Loucy (cell line): ENCODE results near the gene WHRN.

Source experiments
- H2AFZ ChIP-seq: fragments of 200-600 bp; sonication (generic); 2 replicates; pipeline ENCODE4 v1.6.0; 2016; ENCODE audit warnings: antibody characterized with exemption, mild to moderate bottlenecking, low read length, moderate library complexity
- H3F3A ChIP-seq: fragments of 200-600 bp; 2 replicates; pipeline ENCODE4 v1.6.0; 2016; ENCODE audit warnings: antibody characterized with exemption, low read depth, mild to moderate bottlenecking
- H3K27me3 ChIP-seq: fragments of 200-600 bp; sonication (generic); 2 replicates; pipeline ENCODE4 v1.6.1; 2014; ENCODE audit warnings: low read length, mild to moderate bottlenecking; ENCODE audit not compliant: insufficient read depth, poor library complexity, severe bottlenecking
- H3K36me3 ChIP-seq: fragments of 200-600 bp; sonication (generic); 2 replicates; pipeline ENCODE4 v1.6.1; 2016; ENCODE audit warnings: low read length; ENCODE audit not compliant: insufficient read depth
- H3K4me1 ChIP-seq: fragments of 200-600 bp; sonication (generic); 2 replicates; pipeline ENCODE4 v1.5.1; 2014; ENCODE audit warnings: low read length, mild to moderate bottlenecking; ENCODE audit not compliant: insufficient read depth, poor library complexity, severe bottlenecking
- H3K4me2 ChIP-seq: fragments of 200-600 bp; sonication (generic); 2 replicates; pipeline ENCODE4 v1.6.0; 2014; ENCODE audit warnings: antibody characterized with exemption, low read length, low read depth, mild to moderate bottlenecking; ENCODE audit not compliant: poor library complexity, severe bottlenecking
- H3K4me3 ChIP-seq: fragments of 200-600 bp; sonication (generic); 2 replicates; pipeline ENCODE4 v1.5.1; 2014; ENCODE audit warnings: low read length, mild to moderate bottlenecking, mixed read lengths; ENCODE audit not compliant: poor library complexity, severe bottlenecking
- H3K79me2 ChIP-seq: fragments of 200-600 bp; sonication (generic); 2 replicates; pipeline ENCODE4 v1.6.1; 2014; ENCODE audit warnings: low read length; ENCODE audit not compliant: insufficient read depth
- H3K9ac ChIP-seq: fragments of 200-600 bp; sonication (generic); 2 replicates; pipeline ENCODE4 v1.6.0; 2014; ENCODE audit warnings: mild to moderate bottlenecking, low read depth, low read length, moderate library complexity; ENCODE audit not compliant: poor library complexity, severe bottlenecking
- H3K9me2 ChIP-seq: fragments of 200-600 bp; sonication (generic); replicated peaks from 2 replicates; pipeline ENCODE4 v1.6.1; 2016; ENCODE audit warnings: low read depth, low read length, mixed read lengths
- H3K9me3 ChIP-seq: fragments of 200-600 bp; sonication (generic); 2 replicates; pipeline ENCODE4 v1.6.1; 2014; ENCODE audit warnings: mild to moderate bottlenecking, antibody characterized with exemption, low read length, low read depth; ENCODE audit not compliant: insufficient read depth
- H4K20me1 ChIP-seq: fragments of 200-600 bp; sonication (generic); 2 replicates; pipeline ENCODE4 v1.6.0; 2014; ENCODE audit warnings: antibody characterized with exemption, low read length, mild to moderate bottlenecking; ENCODE audit not compliant: insufficient read depth, poor library complexity, severe bottlenecking
- EZH2phosphoT487 ChIP-seq: fragments of 200-600 bp; IDR thresholded peaks from 2 replicates; pipeline ENCODE4 v1.6.1; 2018; ENCODE audit warnings: antibody characterized with exemption, mild to moderate bottlenecking, moderate library complexity, borderline replicate concordance
- TF ChIP-seq, protein P1 (sequence below): fragments of 200-600 bp; sonication (generic); conservative IDR thresholded peaks from 2 replicates; pipeline ENCODE4 v1.5.1; 2014; ENCODE audit warnings: mild to moderate bottlenecking, antibody characterized with exemption, low read length

Gene WHRN

GRCh38 chr9:114503009-114503408, 2.3 kb downstream of the WHRN start:
- peaks cover 6% of the 10 kb centered on the region for H3K4me1 ChIP-seq
- no peaks in the 10 kb centered on the region for H3K36me3 ChIP-seq
- H4K20me1 ChIP-seq = no peaks in the 10 kb centered on the region
- H3K4me2 ChIP-seq = no peak overlapping the region
- no peak overlapping the region for H3K4me3 ChIP-seq
- H3F3A ChIP-seq = no peaks in the 10 kb centered on the region
- H3K9ac ChIP-seq = no peak overlapping the region
- no peaks in the 10 kb centered on the region for H3K79me2 ChIP-seq
- TF ChIP-seq, protein P1, sequence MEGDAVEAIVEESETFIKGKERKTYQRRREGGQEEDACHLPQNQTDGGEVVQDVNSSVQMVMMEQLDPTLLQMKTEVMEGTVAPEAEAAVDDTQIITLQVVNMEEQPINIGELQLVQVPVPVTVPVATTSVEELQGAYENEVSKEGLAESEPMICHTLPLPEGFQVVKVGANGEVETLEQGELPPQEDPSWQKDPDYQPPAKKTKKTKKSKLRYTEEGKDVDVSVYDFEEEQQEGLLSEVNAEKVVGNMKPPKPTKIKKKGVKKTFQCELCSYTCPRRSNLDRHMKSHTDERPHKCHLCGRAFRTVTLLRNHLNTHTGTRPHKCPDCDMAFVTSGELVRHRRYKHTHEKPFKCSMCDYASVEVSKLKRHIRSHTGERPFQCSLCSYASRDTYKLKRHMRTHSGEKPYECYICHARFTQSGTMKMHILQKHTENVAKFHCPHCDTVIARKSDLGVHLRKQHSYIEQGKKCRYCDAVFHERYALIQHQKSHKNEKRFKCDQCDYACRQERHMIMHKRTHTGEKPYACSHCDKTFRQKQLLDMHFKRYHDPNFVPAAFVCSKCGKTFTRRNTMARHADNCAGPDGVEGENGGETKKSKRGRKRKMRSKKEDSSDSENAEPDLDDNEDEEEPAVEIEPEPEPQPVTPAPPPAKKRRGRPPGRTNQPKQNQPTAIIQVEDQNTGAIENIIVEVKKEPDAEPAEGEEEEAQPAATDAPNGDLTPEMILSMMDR = no peak
- no peak for TF ChIP-seq EZH2phosphoT487
- no peak overlapping the region for H2AFZ ChIP-seq
- no peaks in the 10 kb centered on the region for H3K9me3 ChIP-seq
- H3K9me2 ChIP-seq = no peaks in the 10 kb centered on the region
- no peaks in the 10 kb centered on the region for H3K27me3 ChIP-seq

DNA sequence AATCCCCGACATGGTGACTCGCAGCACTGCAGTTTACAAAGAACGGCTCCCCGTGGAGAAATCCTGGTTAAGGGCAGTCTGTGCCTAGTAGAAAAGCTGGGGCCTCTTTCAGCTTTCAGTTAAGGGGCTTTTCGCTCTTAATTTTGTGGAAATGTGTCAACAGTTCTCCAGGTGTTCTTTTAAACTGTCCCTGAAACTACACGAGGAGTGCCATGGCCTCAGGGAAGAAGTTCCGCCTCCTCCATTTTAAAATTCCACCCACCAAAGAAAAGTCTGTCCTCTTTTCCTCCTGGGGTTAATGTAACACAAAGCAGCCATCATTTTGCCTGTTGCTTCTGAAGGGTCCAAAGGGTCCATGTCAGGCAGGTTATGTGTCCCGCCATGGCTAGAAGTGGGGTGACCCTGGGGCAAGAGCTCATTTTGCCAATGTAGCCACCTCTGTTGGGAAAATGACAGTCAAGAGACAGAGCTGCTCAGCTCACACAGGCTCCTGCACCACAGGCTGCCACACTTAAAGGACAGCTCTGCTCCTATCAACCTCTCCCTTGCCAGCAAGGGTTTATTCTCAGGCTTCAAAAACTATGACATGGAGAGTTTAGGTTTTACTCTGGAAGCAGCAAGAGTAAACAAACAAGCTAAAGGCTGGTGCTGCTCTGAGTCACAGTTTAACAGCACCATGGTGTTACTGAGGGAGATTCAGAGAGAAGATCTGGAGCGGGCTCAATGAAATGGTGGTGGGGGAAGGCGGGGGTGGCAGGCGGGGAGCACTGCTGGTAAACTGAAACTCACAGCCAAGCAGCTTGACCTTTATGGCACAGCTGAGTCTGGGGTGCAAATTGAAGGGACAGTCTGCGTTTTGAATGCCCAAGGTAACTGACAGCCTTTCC, 3.2 kb downstream of the WHRN start:
- Histone ChIP-seq H3K4me3 (no peak overlapping the region), H4K20me1 (no peaks in the 10 kb centered on the region), H2AFZ (no peak overlapping the region), H3K36me3 (no peaks in the 10 kb centered on the region), H3K27me3 (no peaks in the 10 kb centered on the region), H3K4me1 (peaks cover 6% of the 10 kb centered on the region), H3K9me3 (no peaks in the 10 kb centered on the region), H3K4me2 (no peak overlapping the region), H3K79me2 (no peaks in the 10 kb centered on the region), H3F3A (no peaks in the 10 kb centered on the region), H3K9me2 (no peaks in the 10 kb centered on the region), H3K9ac (no peak overlapping the region)
- no peak for TF ChIP-seq EZH2phosphoT487
- TF ChIP-seq, protein P1 = no peak

- Histone ChIP-seq H3K36me3 (no peaks in the 10 kb centered on the region), H3K27me3 (no peaks in the 10 kb centered on the region), H4K20me1 (no peaks in the 10 kb centered on the region), H3K4me2 (no peak overlapping the region), H3K79me2 (no peaks in the 10 kb centered on the region), H3K9ac (no peak overlapping the region), H3K4me3 (no peak overlapping the region), H3K4me1 (peaks cover 4% of the 10 kb centered on the region), H3K9me2 (no peaks in the 10 kb centered on the region), H3K9me3 (no peaks in the 10 kb centered on the region), H3F3A (no peaks in the 10 kb centered on the region), H2AFZ (no peak overlapping the region)
- TF ChIP-seq EZH2phosphoT487 = no peak
- TF ChIP-seq, protein P1 = no peak
These were observed 4.5 kb downstream of the WHRN start for GRCh38 chr9:114500697-114501292.
